Dermis blood vessel endothelial cell (primary cell): ENCODE results near the gene ZFAND2A. TPM values are rescaled to one million over a fixed set of nuclear protein-coding genes. Genes with fewer than 3 reads are reported as not detected.

Experiments
- DNase-seq: peaks from one replicate; pipeline ENCODE4 v3.0.0; 2010
- total RNA-seq: library from RNA; depleted of rRNA; stranded (reverse); fragments of >200 nt; gene quantifications from 2 replicates; pipeline ENCODE4 v1.2.3, GENCODE V29; 2014

The ZFAND2A gene
- total RNA-seq, 1 donor from 2014 or later: 27.7 TPM

DNA sequence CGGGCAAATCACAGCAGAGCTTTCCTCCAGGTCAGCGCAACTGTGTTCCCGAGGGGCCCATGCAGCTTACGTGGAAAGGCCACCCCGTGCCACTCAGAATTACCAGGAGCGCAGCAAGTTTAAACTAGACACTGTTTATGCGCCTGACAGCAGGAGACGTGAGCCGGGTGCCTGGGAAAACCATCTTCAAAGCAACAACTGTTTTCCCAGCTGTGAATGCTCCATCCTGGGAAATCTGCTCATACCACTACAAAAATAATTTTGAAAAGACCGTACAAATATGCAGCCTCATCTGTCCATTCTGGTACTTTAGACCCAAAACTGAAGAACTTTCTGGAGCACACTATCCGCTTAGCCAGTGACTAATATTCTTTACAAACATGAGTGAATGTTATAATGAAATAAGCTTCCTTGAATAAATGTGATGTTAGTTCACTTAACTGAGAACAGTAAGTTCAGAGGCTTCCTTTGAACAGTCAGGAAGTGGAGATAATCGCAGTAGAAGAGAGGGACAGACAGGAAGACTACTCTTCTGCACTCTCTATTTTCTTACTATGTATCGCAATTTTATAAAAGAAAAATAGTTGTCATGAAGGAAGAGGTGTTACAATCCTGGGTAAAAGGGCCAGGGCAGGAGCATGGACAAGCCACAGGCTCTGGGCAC is 55.3 kb downstream of the ZFAND2A start:
- DNase-seq: peak; percentile 17

DNA sequence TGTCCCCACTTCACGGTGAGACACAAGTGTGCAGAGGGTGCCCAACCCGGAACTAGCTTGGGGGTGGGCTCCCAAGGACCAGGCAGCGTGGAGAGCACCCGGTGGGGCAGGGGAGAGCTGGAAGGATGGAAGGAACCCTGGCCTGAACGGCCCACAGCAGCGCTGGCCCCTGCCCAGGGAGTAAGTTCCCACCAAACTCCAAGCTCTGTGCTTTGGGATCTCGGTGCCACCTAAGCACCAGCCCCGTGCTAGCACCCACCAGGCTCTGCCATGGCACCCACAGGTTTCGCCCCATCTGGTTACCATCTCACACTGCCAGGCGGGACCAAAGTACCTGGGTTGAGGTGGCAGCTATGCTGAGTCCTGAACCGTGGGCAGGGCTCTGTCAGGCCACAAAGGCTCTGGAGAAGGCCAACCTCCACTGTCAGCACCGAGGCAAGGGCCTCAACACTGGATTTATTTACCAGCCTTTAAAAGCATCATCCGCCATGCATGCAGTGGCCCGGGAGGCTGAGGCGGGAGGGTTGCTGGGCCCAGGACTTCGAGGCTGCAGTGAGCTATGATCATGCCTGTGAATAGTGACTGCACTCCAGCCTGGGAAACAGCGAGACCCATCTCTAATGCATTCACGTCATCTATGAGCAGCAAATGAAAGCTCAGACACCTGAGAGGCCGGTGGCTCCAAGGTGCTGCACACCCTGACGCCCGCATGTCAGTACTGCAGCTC is 56.0 kb downstream of the ZFAND2A start:
- no peak for DNase-seq

GRCh38 chr7:1103009-1103788 is 56.8 kb downstream of the ZFAND2A start:
- DNase-seq: no peak

Other genes starting within 250 kb of the ZFAND2A start
- gene ADAP1, start 205.5 kb downstream of the ZFAND2A start, total RNA-seq: 1.7 and 2.9 TPM in 2 replicates
- gene COX19, start 184.6 kb downstream of the ZFAND2A start, total RNA-seq: 7.2 and 12.4 TPM in 2 replicates
- gene CYP2W1, start 177.0 kb downstream of the ZFAND2A start, total RNA-seq: not detected in 2 replicates
- gene GPR146, start 115.7 kb downstream of the ZFAND2A start, total RNA-seq: 64.5 and 69.9 TPM in 2 replicates
- gene GPER1, start 72.1 kb downstream of the ZFAND2A start, total RNA-seq: 1.0 and 2.0 TPM in 2 replicates
- gene UNCX, start 72.7 kb upstream of the ZFAND2A start, total RNA-seq: not detected in 2 replicates